ENCODE data around the gene PDK4.

GRCh38 chr7:95546647-95547046 lies 49.7 kb downstream of the PDK4 start:
- TF ChIP-seq CTCF (conservative IDR thresholded peaks at IDR 0.05; ENCODE audit: low read length) (no peak), EZH2phosphoT487 (IDR thresholded peaks at IDR 0.05; ENCODE audit: borderline replicate concordance, low read depth, low read length) (no peak)
